Astrocyte of the spinal cord (primary cell): Measurements from ENCODE around the gene SH3PXD2B.

Experiments used
- DNase-seq: peaks from one replicate; pipeline ENCODE4 v3.0.0; 2011; ENCODE audit warnings: low read depth, low spot score
- H3K4me3 ChIP-seq: 2 replicates; pipeline ENCODE4 v1.5.1; 2011; ENCODE audit warnings: low read depth, mild to moderate bottlenecking, low read length, moderate library complexity
- CTCF ChIP-seq: IDR thresholded peaks from 2 replicates; pipeline ENCODE4 v1.5.1; 2012; ENCODE audit warnings: low read depth, mild to moderate bottlenecking, low read length, inconsistent platforms
- in situ Hi-C: cut with HindIII; loops from 2 replicates; pipeline ENCODE4 v1.10.0; 2017; ENCODE audit warnings: low sequenced_read_pairs

Gene SH3PXD2B

GRCh38 chr5:172454358-172455086 is at the start of gene SH3PXD2B:
Gene SH3PXD2B, minus strand, starts transcription at chr5:172454525. Its CDS starts 173 bp downstream, at chr5:172454352.
- in situ Hi-C loops: no loop called here
- peak within 1 kb of the TSS; percentile 60 for H3K4me3 ChIP-seq
- peak; percentile 39 for DNase-seq
- no peak for TF ChIP-seq CTCF

- no peak for TF ChIP-seq CTCF
- no peak for DNase-seq
- H3K4me3 ChIP-seq: no peak overlapping the region
- in situ Hi-C loops: no loop called here
Observed at GRCh38 chr5:172502969-172503368, 48.6 kb upstream of the SH3PXD2B start.

GRCh38 chr5:172502410-172502809 is 48.1 kb upstream of the SH3PXD2B start:
- DNase-seq: no peak
- no peak for TF ChIP-seq CTCF
- in situ Hi-C loops: no loop called here
- no peak overlapping the region for H3K4me3 ChIP-seq

- no peak for TF ChIP-seq CTCF
- no peak overlapping the region for H3K4me3 ChIP-seq
- in situ Hi-C loops: no loop called here
- DNase-seq: no peak
Observed at GRCh38 chr5:172501708-172502320, 47.5 kb upstream of the SH3PXD2B start.

GRCh38 chr5:172499287-172499686 is 45.0 kb upstream of the SH3PXD2B start:
- in situ Hi-C loops: no loop called here
- no peak overlapping the region for H3K4me3 ChIP-seq
- no peak for TF ChIP-seq CTCF
- DNase-seq: no peak

- DNase-seq: no peak
- in situ Hi-C loops: no loop called here
- no peak overlapping the region for H3K4me3 ChIP-seq
- TF ChIP-seq CTCF: no peak
Observed at GRCh38 chr5:172498431-172499129, 44.3 kb upstream of the SH3PXD2B start.
